Heart right ventricle (tissue), 16 donors: Measurements from ENCODE around the gene POLL. TPM values are rescaled to one million over a fixed set of nuclear protein-coding genes. Genes with fewer than 3 reads are reported as not detected.

Experiments
- ATAC-seq, 8 donors: fragments of 200-7000 bp; cut with Tn5 transposase; one replicate each; pipeline ENCODE4 v1.9.1; 2020; ENCODE audit warnings: mild to moderate bottlenecking in 8 of 8, moderate library complexity in 8 of 8, moderate number of reproducible peaks in 1 of 8
- DNase-seq, 2 donors: peaks; one replicate each; pipeline ENCODE4 v3.0.0-alpha.2; 2020
- H3K27ac ChIP-seq, 10 donors: fragments of 200-600 bp; sonication (generic) in 2 of 10; one replicate each; pipeline versions ENCODE4 v1.5.0 to v1.8.0; 2020 to 2022; ENCODE audit warnings: mild to moderate bottlenecking in 3 of 10
- H3K27me3 ChIP-seq, 7 donors: fragments of 200-600 bp; one replicate each; pipeline ENCODE4 v1.8.0; 2021 to 2022; ENCODE audit warnings: mild to moderate bottlenecking in 2 of 7
- H3K36me3 ChIP-seq, 9 donors: fragments of 200-600 bp; sonication (generic) in 1 of 9; one replicate each; pipeline versions ENCODE4 v1.5.0 to v1.8.0; 2020 to 2022; ENCODE audit warnings: mild to moderate bottlenecking in 2 of 9
- H3K4me1 ChIP-seq, 9 donors: fragments of 200-600 bp; sonication (generic) in 1 of 9; one replicate each; pipeline versions ENCODE4 v1.5.0 to v1.8.0; 2020 to 2022; ENCODE audit warnings: mild to moderate bottlenecking in 4 of 9
- H3K4me3 ChIP-seq, 10 donors: fragments of 200-600 bp; sonication (generic) in 2 of 10; one replicate each; pipeline versions ENCODE4 v1.5.0 to v1.8.0; 2020 to 2022; ENCODE audit warnings: mild to moderate bottlenecking in 7 of 10, moderate library complexity in 2 of 10
- H3K9me3 ChIP-seq, 11 donors: fragments of 200-600 bp in 10 of 11; sonication (generic) in 2 of 11; one replicate each; pipeline versions ENCODE4 v1.5.0 to v1.8.0; 2013 to 2022; ENCODE audit warnings: mild to moderate bottlenecking in 2 of 11, control low read depth in 1 of 11, moderate library complexity in 1 of 11
- CTCF ChIP-seq, 9 donors: fragments of 200-600 bp; sonication (generic) in 2 of 9; IDR thresholded peaks; one replicate each; pipeline versions ENCODE4 v1.5.0 to v1.8.0; 2021 to 2022; ENCODE audit warnings: antibody characterized with exemption in 9 of 9, mild to moderate bottlenecking in 5 of 9, moderate library complexity in 1 of 9
- WGBS, 2 donors: extraction: QIAGEN DNeasy Blood & Tissue Kit; methylation state at CpG; one replicate each; pipeline ENCODE4 v1.1.7; 2013; ENCODE audit warnings: inconsistent platforms in 1 of 2; 5-methylcytosine and 5-hydroxymethylcytosine counted together
- intact Hi-C, 10 donors: fragments of 100-400 bp; cut with DNase I; formaldehyde crosslinking; loops; one replicate each; pipeline versions ENCODE4 v1.11.1 to v1.14.2; 2022
- polyA plus RNA-seq, 2 donors: library from polyadenylated mRNA; stranded (reverse); fragments of 200-250 nt; gene quantifications; one replicate each; pipeline ENCODE4 v1.2.3, GENCODE V29; 2013
- total RNA-seq, 10 donors: library from RNA; stranded (reverse); fragmentation: NEBNext Ultra II Directional in 3 of 10; extraction: Animal tissue kit (Norgen Biotek cat#: 25700) in 3 of 10; gene quantifications; one replicate each; pipeline versions ENCODE4 v1.2.1 to v1.2.4, GENCODE V29; 2021 to 2023
- donor health status: Arrhythmogenic right ventricular cardiomyopathy.
- donor health status: ischemic (EF 13 %, LVEDD 7.1; RV severe dilation, severe dysfunction).
- donor health status: healthy with polysubstance abuse.
- donor health status: DM: no; HTN: yes; CAD: no.
- donor health status: DM: no; HTN: no; CAD: no.
- donor health status: ischemic (EF 25% LVEDD 6.9; RV normal size, moderate dysfunction).
- donor health status: ischemic (EF 25% LVEDD 5.7; RV mildly dilated, moderate dysfunction).
- donor health status: healthy.
- donor health status: DM: yes; HTN: yes; CAD: no.
- donor health status: Ischemic cardiomyopathy.
- donor health status: ischemic (EF 35%, LVEDD 5.7; RV mildly dilated, moderate dysfunction).
- donor health status: nonischemic (EF 11% LVEDD 7.7; RV severe dilation, severe dysfunction).
- donor health status: DM: yes; HTN: yes; CAD: no.
- donor health status: PGD.
- donor health status: ischemic (EF 29% LVEDD 5.4; RV normal size, mild dysfunction).
- donor health status: nonischemic (EF 23%, LVEDD 6.1; RV moderate dilation, normal function).

Gene POLL
- total and polyA plus RNA-seq, 12 donors = 13.1 to 27.9 (median 17.1) TPM

DNA sequence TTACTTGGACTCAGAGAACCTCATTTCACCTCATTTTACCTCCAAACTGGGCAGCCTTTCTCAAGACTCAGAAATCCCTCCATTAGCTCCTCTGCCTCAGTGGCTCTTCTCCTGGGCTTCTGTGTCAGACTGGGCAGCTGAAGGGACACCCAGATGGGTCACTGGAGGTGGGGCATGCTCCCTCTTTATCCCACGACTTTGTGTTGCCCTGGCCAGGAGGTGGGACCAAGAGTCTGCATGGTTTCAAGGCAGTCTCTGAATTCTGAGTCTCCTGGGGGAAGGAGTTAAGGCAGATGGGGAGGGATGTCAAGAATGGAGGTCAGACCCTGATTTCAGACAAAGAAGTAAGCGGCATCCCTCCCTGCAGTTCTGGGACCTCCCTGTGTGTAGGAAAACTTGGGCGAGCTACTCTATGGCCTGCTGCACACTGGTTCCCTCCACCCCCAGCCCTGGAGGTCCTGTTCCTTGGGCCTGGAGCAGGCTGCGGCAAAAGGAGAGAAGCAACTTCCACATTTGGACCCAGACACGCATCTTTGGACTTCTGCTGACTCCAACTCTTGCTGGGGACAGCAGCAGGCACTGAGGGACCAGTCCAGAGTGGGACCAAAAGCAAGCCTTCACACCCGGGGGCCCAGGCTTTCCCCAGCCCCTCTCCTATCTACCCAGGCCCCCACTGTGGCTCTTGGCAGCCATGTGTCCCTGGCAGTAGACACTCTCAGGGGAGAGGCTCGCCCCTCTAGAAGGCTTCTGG is 10.8 kb downstream of the POLL start:
- H3K36me3 ChIP-seq = peaks cover 0 to 59% (median 20%) of the 10 kb centered on the region in 9 donors
- H3K27me3 ChIP-seq = no peaks in the 10 kb centered on the region
- peaks cover 0 to 13% (median 10%) of the 10 kb centered on the region in 11 donors for H3K9me3 ChIP-seq
- H3K4me3 ChIP-seq = no peak overlapping the region
- TF ChIP-seq CTCF (IDR thresholded peaks at IDR 0.05) = no peak
- no peak for ATAC-seq
- intact Hi-C loops = loop anchor here in 1 of 10 donors (10.0 kb wide), 1 partner anchor 282 kb away; no protein-coding TSS in a partner anchor
- no peak overlapping the region for H3K27ac ChIP-seq
- 91 to 94% methylated on average over 7 of the region's 7 CpGs for WGBS, 2 donors
- DNase-seq = no peak
- H3K4me1 ChIP-seq = no peaks in the 10 kb centered on the region

- H3K4me1 ChIP-seq = no peaks in the 10 kb centered on the region
- ATAC-seq (no peak), DNase-seq (no peak)
- intact Hi-C loops = loop anchor here in 1 of 10 donors (10.0 kb wide), 1 partner anchor 282 kb away; no protein-coding TSS in a partner anchor
- H3K27me3 ChIP-seq = no peaks in the 10 kb centered on the region
- no peak overlapping the region for H3K27ac ChIP-seq
- H3K9me3 ChIP-seq = peaks cover 0 to 14% (median 11%) of the 10 kb centered on the region in 11 donors
- H3K36me3 ChIP-seq = peaks cover 0 to 49% (median 20%) of the 10 kb centered on the region in 9 donors
- WGBS, 2 donors = 94% methylated on average over 7 of the region's 7 CpGs
- H3K4me3 ChIP-seq = no peak overlapping the region
- TF ChIP-seq CTCF (IDR thresholded peaks at IDR 0.05) = no peak
These were observed 11.7 kb downstream of the POLL start for GRCh38 chr10:101576211-101576863.

- Histone ChIP-seq H3K9me3 (peaks cover 0 to 14% (median 11%) of the 10 kb centered on the region in 11 donors), H3K27me3 (no peaks in the 10 kb centered on the region), H3K27ac (no peak overlapping the region), H3K4me1 (peaks cover 0 to 5% (median 2%) of the 10 kb centered on the region in 9 donors), H3K36me3 (peaks cover 0 to 43% (median 17%) of the 10 kb centered on the region in 9 donors), H3K4me3 (no peak overlapping the region)
- TF ChIP-seq CTCF (IDR thresholded peaks at IDR 0.05) = no peak
- peak in 1 of 8 donors; percentile 4 for ATAC-seq
- 93 to 95% methylated on average over 7 of the region's 7 CpGs for WGBS, 2 donors
- intact Hi-C loops = loop anchor here in 1 of 10 donors (10.0 kb wide), 1 partner anchor 281 kb away; no protein-coding TSS in a partner anchor
- DNase-seq = no peak
These were observed 12.4 kb downstream of the POLL start for GRCh38 chr10:101575580-101576210.

DNA sequence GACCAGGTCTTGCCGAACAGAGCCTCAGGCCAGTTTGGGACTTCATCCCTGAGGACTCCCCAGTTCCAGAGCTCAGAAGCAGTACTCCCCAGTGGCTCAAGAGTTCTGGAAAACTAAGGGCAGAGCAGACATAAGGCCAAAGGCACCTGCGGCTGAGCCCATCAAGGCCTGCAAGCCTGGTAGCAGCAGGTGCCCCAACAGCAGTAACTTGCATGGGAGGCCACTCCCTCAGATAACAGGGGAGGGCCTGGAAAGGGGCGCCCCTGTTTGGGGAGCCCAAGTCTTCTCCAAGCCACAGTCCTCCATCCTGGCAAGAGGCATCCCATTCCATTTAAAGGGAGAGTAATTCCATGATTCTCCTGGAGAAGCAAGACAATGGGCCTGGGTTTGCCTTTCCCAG is 13.0 kb downstream of the POLL start:
- WGBS, 2 donors = 86 to 88% methylated on average over 3 of the region's 3 CpGs
- intact Hi-C loops = loop anchor here in 1 of 10 donors (10.0 kb wide), 1 partner anchor 280 kb away; no protein-coding TSS in a partner anchor
- ATAC-seq = no peak

More for the DNA sequence above, 13.0 kb downstream of the POLL start:
- H3K36me3 ChIP-seq = peaks cover 0 to 37% (median 11%) of the 10 kb centered on the region in 9 donors
- H3K27ac ChIP-seq = no peak overlapping the region
- peaks cover 0 to under 1% (median under 1%) of the 10 kb centered on the region in 7 donors for H3K27me3 ChIP-seq
- H3K4me3 ChIP-seq = no peak overlapping the region
- TF ChIP-seq CTCF (IDR thresholded peaks at IDR 0.05) = no peak
- no peak for DNase-seq
- peaks cover 0 to 10% (median 7%) of the 10 kb centered on the region in 9 donors for H3K4me1 ChIP-seq
- peaks cover 0 to 14% (median 11%) of the 10 kb centered on the region in 11 donors for H3K9me3 ChIP-seq
